Measurements from ENCODE around the gene TBC1D2B. TPM values are rescaled to one million over a fixed set of nuclear protein-coding genes. Genes with fewer than 3 reads are reported as not detected.
"Not testable (repeated sequence)": the region's sequence is repeated elsewhere in the genome, so short reads cannot be mapped to it uniquely, and the experiment has no call there.

The TBC1D2B gene
- total and polyA plus RNA-seq, 7 experiments from 2014 or later: 7.4 to 119 (median 76.6) TPM

GRCh38 chr15:77974098-77974414 is 103.5 kb downstream of the TBC1D2B start:
- H3K4me1 ChIP-seq (ENCODE audit: control insufficient read depth in 2 of 2, insufficient read depth in 2 of 2, low read length in 2 of 2): no peaks in the 10 kb centered on the region
- Mint-ChIP-seq H3K27ac (no peak overlapping the region), H3K27me3 (peaks cover 0 to 7% (median 0%) of the 10 kb centered on the region in 5 donors), H3K9me3 (peaks cover 0 to 4% (median 0%) of the 10 kb centered on the region in 11 donors), H3K4me1 (no peaks in the 10 kb centered on the region), H3K4me3 (no peak overlapping the region), H3K36me3 (peaks cover 0 to 2% (median 0%) of the 10 kb centered on the region in 5 donors)
- H3K27ac ChIP-seq (ENCODE audit: low read depth, low read length): no peak overlapping the region
- intact Hi-C loops (cut with micrococcal nuclease): loop anchor here in 1 of 2 donors (10.0 kb wide), 1 partner anchor 801 kb away; no protein-coding TSS in a partner anchor
- POLR2A ChIA-PET: no interaction called here
- no peaks in the 10 kb centered on the region for H3K36me3 ChIP-seq (ENCODE audit: control insufficient read depth in 2 of 3, insufficient read depth in 3 of 3, low read length in 3 of 3)
- H3K4me3 ChIP-seq (ENCODE audit: low read length): no peak overlapping the region
- ATAC-seq: no peak
- H3K9me3 ChIP-seq (ENCODE audit: control insufficient read depth in 2 of 3, low read length in 3 of 3): no peaks in the 10 kb centered on the region
- no peak for DNase-seq
- CTCF ChIA-PET: no interaction called here
- no peaks in the 10 kb centered on the region for H3K27me3 ChIP-seq (ENCODE audit: control insufficient read depth in 2 of 2, insufficient read depth in 2 of 2, low read length in 2 of 2)

- intact Hi-C loops (cut with micrococcal nuclease): loop anchor here in 1 of 2 donors (10.0 kb wide), 1 partner anchor 801 kb away; no protein-coding TSS in a partner anchor
- H3K36me3 ChIP-seq (ENCODE audit: control insufficient read depth in 2 of 3, insufficient read depth in 3 of 3, low read length in 3 of 3); CTCF ChIA-PET; H3K4me3 ChIP-seq (ENCODE audit: low read length); POLR2A ChIA-PET; H3K27me3 ChIP-seq (ENCODE audit: control insufficient read depth in 2 of 2, insufficient read depth in 2 of 2, low read length in 2 of 2); H3K4me1 Mint-ChIP-seq; DNase-seq; H3K4me3 Mint-ChIP-seq; H3K27ac ChIP-seq (ENCODE audit: low read depth, low read length); ATAC-seq; H3K27ac Mint-ChIP-seq; H3K4me1 ChIP-seq (ENCODE audit: control insufficient read depth in 2 of 2, insufficient read depth in 2 of 2, low read length in 2 of 2); H3K9me3 ChIP-seq (ENCODE audit: control insufficient read depth in 2 of 3, low read length in 3 of 3); H3K36me3 Mint-ChIP-seq: not testable (repeated sequence)
- peaks cover 0 to 11% (median 0%) of the 10 kb centered on the region in 5 donors for H3K27me3 Mint-ChIP-seq
- H3K9me3 Mint-ChIP-seq: peaks cover 0 to 10% (median under 1%) of the 10 kb centered on the region in 11 donors
Observed at GRCh38 chr15:77973273-77974097, 104.0 kb downstream of the TBC1D2B start.

GRCh38 chr15:77972706-77973105 is 104.8 kb downstream of the TBC1D2B start:
- DNase-seq; ATAC-seq; H3K4me3 ChIP-seq (ENCODE audit: low read length); H3K36me3 ChIP-seq (ENCODE audit: control insufficient read depth in 2 of 3, insufficient read depth in 3 of 3, low read length in 3 of 3); H3K4me1 Mint-ChIP-seq; H3K4me1 ChIP-seq (ENCODE audit: control insufficient read depth in 2 of 2, insufficient read depth in 2 of 2, low read length in 2 of 2); H3K27ac ChIP-seq (ENCODE audit: low read depth, low read length); H3K27ac Mint-ChIP-seq; CTCF ChIA-PET; POLR2A ChIA-PET; H3K27me3 ChIP-seq (ENCODE audit: control insufficient read depth in 2 of 2, insufficient read depth in 2 of 2, low read length in 2 of 2); H3K4me3 Mint-ChIP-seq; H3K9me3 ChIP-seq (ENCODE audit: control insufficient read depth in 2 of 3, low read length in 3 of 3); H3K36me3 Mint-ChIP-seq: not testable (repeated sequence)
- H3K27me3 Mint-ChIP-seq: peaks cover 0 to 16% (median 0%) of the 10 kb centered on the region in 5 donors
- peaks cover 0 to 13% (median 3%) of the 10 kb centered on the region in 11 donors for H3K9me3 Mint-ChIP-seq
- intact Hi-C loops (cut with micrococcal nuclease): loop anchor here in 1 of 2 donors (10.0 kb wide), 1 partner anchor 802 kb away; no protein-coding TSS in a partner anchor

GRCh38 chr15:77971875-77972274 is 105.6 kb downstream of the TBC1D2B start:
- H3K27ac ChIP-seq (ENCODE audit: low read depth, low read length); H3K27me3 ChIP-seq (ENCODE audit: control insufficient read depth in 2 of 2, insufficient read depth in 2 of 2, low read length in 2 of 2); ATAC-seq; H3K36me3 Mint-ChIP-seq; H3K4me3 Mint-ChIP-seq; H3K4me1 ChIP-seq (ENCODE audit: control insufficient read depth in 2 of 2, insufficient read depth in 2 of 2, low read length in 2 of 2); H3K9me3 ChIP-seq (ENCODE audit: control insufficient read depth in 2 of 3, low read length in 3 of 3); CTCF ChIA-PET; H3K4me1 Mint-ChIP-seq; H3K36me3 ChIP-seq (ENCODE audit: control insufficient read depth in 2 of 3, insufficient read depth in 3 of 3, low read length in 3 of 3); H3K4me3 ChIP-seq (ENCODE audit: low read length); POLR2A ChIA-PET; H3K27ac Mint-ChIP-seq; DNase-seq: not testable (repeated sequence)
- intact Hi-C loops (cut with micrococcal nuclease): loop anchor here in 1 of 2 donors (10.0 kb wide), 1 partner anchor 803 kb away; no protein-coding TSS in a partner anchor
- H3K9me3 Mint-ChIP-seq: peaks cover 0 to 13% (median 3%) of the 10 kb centered on the region in 11 donors
- peaks cover 0 to 16% (median 0%) of the 10 kb centered on the region in 5 donors for H3K27me3 Mint-ChIP-seq

GRCh38 chr15:77970813-77971360 is 106.6 kb downstream of the TBC1D2B start:
- H3K27ac Mint-ChIP-seq; H3K36me3 ChIP-seq (ENCODE audit: control insufficient read depth in 2 of 3, insufficient read depth in 3 of 3, low read length in 3 of 3); H3K4me1 ChIP-seq (ENCODE audit: control insufficient read depth in 2 of 2, insufficient read depth in 2 of 2, low read length in 2 of 2); ATAC-seq; H3K27me3 ChIP-seq (ENCODE audit: control insufficient read depth in 2 of 2, insufficient read depth in 2 of 2, low read length in 2 of 2); CTCF ChIA-PET; H3K4me3 ChIP-seq (ENCODE audit: low read length); H3K27ac ChIP-seq (ENCODE audit: low read depth, low read length); POLR2A ChIA-PET; H3K36me3 Mint-ChIP-seq; H3K4me1 Mint-ChIP-seq; H3K9me3 ChIP-seq (ENCODE audit: control insufficient read depth in 2 of 3, low read length in 3 of 3); DNase-seq; H3K4me3 Mint-ChIP-seq: not testable (repeated sequence)
- intact Hi-C loops (cut with micrococcal nuclease): loop anchor here in 1 of 2 donors (10.0 kb wide), 1 partner anchor 804 kb away; no protein-coding TSS in a partner anchor
- H3K9me3 Mint-ChIP-seq: peaks cover 0 to 13% (median 3%) of the 10 kb centered on the region in 11 donors
- H3K27me3 Mint-ChIP-seq: peaks cover 0 to 16% (median 0%) of the 10 kb centered on the region in 5 donors

- CTCF ChIA-PET: interaction anchor here (5.5 kb wide), 1 partner anchor 140 kb away, joined by 84 read pairs; no protein-coding TSS in a partner anchor
- intact Hi-C loops (cut with micrococcal nuclease): loop anchor here in 1 of 2 donors (10.0 kb wide), 1 partner anchor 456 kb away; no protein-coding TSS in a partner anchor
- no peak overlapping the region for H3K27ac Mint-ChIP-seq
Observed at GRCh38 chr15:77969055-77969454, 108.5 kb downstream of the TBC1D2B start.

More at GRCh38 chr15:77969055-77969454, 108.5 kb downstream of the TBC1D2B start:
- POLR2A ChIA-PET: no interaction called here
- peaks cover 0 to 6% (median 0%) of the 10 kb centered on the region in 5 donors for H3K36me3 Mint-ChIP-seq
- no peak overlapping the region for H3K4me3 ChIP-seq (ENCODE audit: low read length)
- H3K27me3 ChIP-seq (ENCODE audit: control insufficient read depth in 2 of 2, insufficient read depth in 2 of 2, low read length in 2 of 2): no peaks in the 10 kb centered on the region
- DNase-seq (no peak), ATAC-seq (no peak)
- H3K36me3 ChIP-seq (ENCODE audit: control insufficient read depth in 2 of 3, insufficient read depth in 3 of 3, low read length in 3 of 3): no peaks in the 10 kb centered on the region
- peaks cover 0 to 24% (median 0%) of the 10 kb centered on the region in 5 donors for H3K27me3 Mint-ChIP-seq
- no peaks in the 10 kb centered on the region for H3K9me3 ChIP-seq (ENCODE audit: control insufficient read depth in 2 of 3, low read length in 3 of 3)
- no peak overlapping the region for H3K27ac ChIP-seq (ENCODE audit: low read depth, low read length)
- H3K4me3 Mint-ChIP-seq: no peak overlapping the region
- peaks cover 0 to 3% (median 0%) of the 10 kb centered on the region in 7 donors for H3K4me1 Mint-ChIP-seq
- no peaks in the 10 kb centered on the region for H3K4me1 ChIP-seq (ENCODE audit: control insufficient read depth in 2 of 2, insufficient read depth in 2 of 2, low read length in 2 of 2)
- peaks cover 0 to 13% (median 3%) of the 10 kb centered on the region in 11 donors for H3K9me3 Mint-ChIP-seq

Measured in naive thymus-derived CD4-positive, alpha-beta T cell (primary cell).